SK-N-SH (cell line): Measurements from ENCODE around the gene PVRIG. TPM values are rescaled to one million over a fixed set of nuclear protein-coding genes. Genes with fewer than 3 reads are reported as not detected.
"Not testable (repeated sequence)": the region's sequence is repeated elsewhere in the genome, so short reads cannot be mapped to it uniquely, and the experiment has no call there.

ENCODE experiments used
- CTCF ChIA-PET: fragments of 300-600, 350-600 bp; formaldehyde crosslinking; extraction: SDS; loops from one replicate; lab custom pipeline; 2021; lab: Yijun Ruan, JAX
- POLR2A ChIA-PET: fragments of 350-600 bp; sonication (Branson Sonifier 250); formaldehyde crosslinking; extraction: SDS; loops from one replicate; lab custom pipeline; 2020; ENCODE audit warnings: antibody characterized with exemption, inconsistent platforms; lab: Yijun Ruan, JAX
- DNase-seq: peaks from one replicate; pipeline ENCODE4 v3.0.0; 2012
- H2AFZ ChIP-seq: fragments of 200-600 bp; sonication (generic); 2 replicates; pipeline ENCODE4 v1.8.1; 2016; ENCODE audit warnings: antibody characterized with exemption, mild to moderate bottlenecking, low read depth
- H3F3A ChIP-seq: fragments of 200-600 bp; sonication (generic); replicated peaks from 2 replicates; pipeline ENCODE3; 2016; ENCODE audit warnings: antibody characterized with exemption, mild to moderate bottlenecking; ENCODE audit not compliant: insufficient read depth
- H3K27ac ChIP-seq, 2 experiments: fragments of 200-500 bp in 1 of 2; fragments of 200-600 bp in 1 of 2; sonication (Bioruptor generic) in 1 of 2; sonication (generic), shearing (Covaris generic) in 1 of 2; 2 replicates each; pipeline versions ENCODE4 v1.5.1 to v1.6.1; 2014 to 2016; ENCODE audit warnings: low read depth in 2 of 2, inconsistent platforms in 1 of 2, low read length in 1 of 2, mild to moderate bottlenecking in 1 of 2, mixed read lengths in 1 of 2
- H3K27me3 ChIP-seq: fragments of 200-600 bp; sonication (generic), shearing (Covaris generic); 2 replicates; pipeline ENCODE4 v1.6.1; 2016; ENCODE audit warnings: mixed run types; ENCODE audit not compliant: insufficient read depth
- H3K36me3 ChIP-seq, 2 experiments: fragments of 200-500 bp in 1 of 2; fragments of 200-600 bp in 1 of 2; sonication (Bioruptor generic) in 1 of 2; sonication (generic) in 1 of 2; replicated peaks in 1 of 2; 2 replicates each; pipeline versions ENCODE3 to v1.5.1; 2014 to 2016; ENCODE audit warnings: low read length in 1 of 2, mild to moderate bottlenecking in 1 of 2; ENCODE audit not compliant: insufficient read depth in 2 of 2, control insufficient read depth in 1 of 2
- H3K4me1 ChIP-seq, 2 experiments: fragments of 200-500 bp in 1 of 2; fragments of 200-600 bp in 1 of 2; sonication (Bioruptor generic) in 1 of 2; sonication (generic), shearing (Covaris generic) in 1 of 2; 2 replicates each; pipeline versions ENCODE4 v1.5.1 to v1.6.1; 2014 to 2016; ENCODE audit warnings: low read depth in 1 of 2, low read length in 1 of 2, mixed run types in 1 of 2; ENCODE audit not compliant: insufficient read depth in 2 of 2, control insufficient read depth in 1 of 2
- H3K4me2 ChIP-seq: fragments of 200-600 bp; sonication (generic), shearing (Covaris generic); 2 replicates; pipeline ENCODE4 v1.6.1; 2017; ENCODE audit warnings: mixed run types
- H3K4me3 ChIP-seq, 2 experiments: fragments of 200-500 bp in 1 of 2; fragments of 200-600 bp in 1 of 2; sonication (Bioruptor generic) in 1 of 2; sonication (generic), shearing (Covaris generic) in 1 of 2; 2 replicates each; pipeline versions ENCODE4 v1.5.1 to v1.8.1; 2014 to 2016; ENCODE audit warnings: low read depth in 2 of 2, inconsistent platforms in 1 of 2, low read length in 1 of 2, mild to moderate bottlenecking in 1 of 2, mixed read lengths in 1 of 2, moderate library complexity in 1 of 2
- H3K79me2 ChIP-seq: fragments of 200-600 bp; sonication (generic); 2 replicates; pipeline ENCODE4 v1.8.1; 2017; ENCODE audit warnings: mild to moderate bottlenecking; ENCODE audit not compliant: insufficient read depth
- H3K9ac ChIP-seq: fragments of 200-600 bp; sonication (generic); 2 replicates; pipeline ENCODE4 v1.6.1; 2017; ENCODE audit warnings: mixed run types
- H3K9me2 ChIP-seq: fragments of 200-600 bp; sonication (generic); 2 replicates; pipeline ENCODE4 v1.6.1; 2017; ENCODE audit warnings: mixed run types
- H3K9me3 ChIP-seq: fragments of 200-600 bp; sonication (generic); 2 replicates; pipeline ENCODE4 v1.6.1; 2017; ENCODE audit warnings: mixed run types, mild to moderate bottlenecking, moderate library complexity
- H4K20me1 ChIP-seq: fragments of 200-600 bp; sonication (generic); 2 replicates; pipeline ENCODE4 v1.6.1; 2017; ENCODE audit warnings: mild to moderate bottlenecking, mixed run types; ENCODE audit not compliant: insufficient read depth
- ELF1 ChIP-seq: IDR thresholded peaks from 2 replicates; pipeline ENCODE4 v1.4.0; 2012
- FOXJ3 ChIP-seq: sonication (generic); formaldehyde crosslinking; IDR thresholded peaks from 2 replicates; pipeline ENCODE4 v1.5.1; 2020; ENCODE audit warnings: mild to moderate bottlenecking, missing genetic modification reagents
- FOXM1 ChIP-seq: IDR thresholded peaks from 2 replicates; pipeline ENCODE4 v1.4.0; 2012; ENCODE audit warnings: low read depth, mild to moderate bottlenecking
- GABPA ChIP-seq: IDR thresholded peaks from 2 replicates; pipeline ENCODE4 v1.4.0; 2012; ENCODE audit warnings: low read depth, mild to moderate bottlenecking
- GATA2 ChIP-seq: sonication (generic); formaldehyde crosslinking; IDR thresholded peaks from 2 replicates; pipeline ENCODE4 v1.5.0; 2020; ENCODE audit warnings: mild to moderate bottlenecking, missing genetic modification reagents
- IRF3 ChIP-seq: fragments of 150-350 bp; IDR thresholded peaks from 2 replicates; pipeline ENCODE4 v1.6.1; 2016; ENCODE audit warnings: mild to moderate bottlenecking, low read depth, low read length
- MAX ChIP-seq: IDR thresholded peaks from 2 replicates; pipeline ENCODE4 v1.4.0; 2012; ENCODE audit warnings: low read depth
- MEF2A ChIP-seq: IDR thresholded peaks from 2 replicates; pipeline ENCODE4 v1.4.0; 2012; ENCODE audit warnings: low read depth, borderline replicate concordance
- MXI1 ChIP-seq: IDR thresholded peaks from 2 replicates; pipeline ENCODE4 v1.6.1; 2012; ENCODE audit warnings: mild to moderate bottlenecking, low read depth, low read length, improper control_type of control experiment
- POLR2AphosphoS5 ChIP-seq: IDR thresholded peaks from 2 replicates; pipeline ENCODE4 v1.6.1; 2012; ENCODE audit warnings: low read depth, low read length
- RFX5 ChIP-seq: IDR thresholded peaks from 2 replicates; pipeline ENCODE4 v1.6.1; 2012; ENCODE audit warnings: mild to moderate bottlenecking, improper control_type of control experiment, low read length
- RXRA ChIP-seq: IDR thresholded peaks from 2 replicates; pipeline ENCODE4 v1.4.0; 2012; ENCODE audit warnings: low read depth, mild to moderate bottlenecking, borderline replicate concordance
- SMC3 ChIP-seq: IDR thresholded peaks from 2 replicates; pipeline ENCODE4 v1.6.1; 2012; ENCODE audit warnings: low read depth, low read length, improper control_type of control experiment
- TAF1 ChIP-seq: IDR thresholded peaks from 2 replicates; pipeline ENCODE4 v1.6.1; 2012; ENCODE audit warnings: low read depth, mild to moderate bottlenecking, low read length, moderate library complexity, borderline replicate concordance
- WGBS: methylation state at CpG from one replicate; pipeline ENCODE4 v1.1.6; 2017; ENCODE audit warnings: low lambda C conversion rate; 5-methylcytosine and 5-hydroxymethylcytosine counted together
- polyA plus RNA-seq, 3 experiments: library from polyadenylated mRNA; depleted of rRNA; stranded (reverse); fragments of >200 nt; gene quantifications; 2 replicates each; pipeline ENCODE4 v1.2.3, GENCODE V29; 2012

PVRIG gene
- polyA plus RNA-seq, 1 of the 3 experiments (the other 2 are of a cell fraction): not detected

GRCh38 chr7:100248483-100248882 lies 28.7 kb downstream of the PVRIG start:
- H3K9me2 ChIP-seq: no peaks in the 10 kb centered on the region
- H3K9me3 ChIP-seq: no peaks in the 10 kb centered on the region
- peaks cover 43% of the 10 kb centered on the region for H4K20me1 ChIP-seq
- no peaks in the 10 kb centered on the region for H3K27me3 ChIP-seq
- no peak for TF ChIP-seq MEF2A
- TF ChIP-seq POLR2AphosphoS5: no peak
- no peak for TF ChIP-seq TAF1
- TF ChIP-seq RXRA: no peak
- no peak for TF ChIP-seq SMC3
- TF ChIP-seq FOXJ3 (CRISPR knock-in tag): no peak
- TF ChIP-seq MAX: no peak
- TF ChIP-seq GATA2 (CRISPR knock-in tag): no peak
- no peak for TF ChIP-seq MXI1
- TF ChIP-seq FOXM1: no peak
- no peak for TF ChIP-seq RFX5
- TF ChIP-seq IRF3: no peak
- no peak overlapping the region for H2AFZ ChIP-seq
- H3F3A ChIP-seq: no peaks in the 10 kb centered on the region
- ChIA-PET POLR2A (no interaction called here), CTCF (no interaction called here)
- 96% methylated on average over 10 of the region's 10 CpGs for WGBS
- no peak overlapping the region for H3K4me3 ChIP-seq
- H3K4me2 ChIP-seq: no peak overlapping the region
- no peak overlapping the region for H3K27ac ChIP-seq
- no peaks in the 10 kb centered on the region for H3K36me3 ChIP-seq
- 0 out of 4 replicates have a peak, but pooled peaks cover 0 to 8% of the 10 kb centered on the region in 2 experiments for H3K4me1 ChIP-seq
- H3K9ac ChIP-seq: no peak overlapping the region
- H3K79me2 ChIP-seq: peaks cover 12% of the 10 kb centered on the region; the same call in 1 of the 2 replicates
- no peak for DNase-seq

- 97% methylated on average over 7 of the region's 7 CpGs for WGBS
- no peak for DNase-seq
- H3K4me1 ChIP-seq: no peaks in the 10 kb centered on the region
- no peak overlapping the region for H3K9ac ChIP-seq
- ChIA-PET POLR2A (no interaction called here), CTCF (interaction anchor here (1.0 kb wide), 1 partner anchor 150 kb away, joined by 3 read pairs; no protein-coding TSS in a partner anchor)
- H3K27ac ChIP-seq: no peak overlapping the region
- H3F3A ChIP-seq: no peaks in the 10 kb centered on the region
- no peaks in the 10 kb centered on the region for H3K9me2 ChIP-seq
- H3K27me3 ChIP-seq: no peaks in the 10 kb centered on the region
- H3K4me3 ChIP-seq: no peak overlapping the region
- no peak overlapping the region for H2AFZ ChIP-seq
- H4K20me1 ChIP-seq: 0 out of 2 replicates have a peak, but pooled peaks cover 13% of the 10 kb centered on the region
- H3K36me3 ChIP-seq: no peaks in the 10 kb centered on the region
- H3K4me2 ChIP-seq: no peak overlapping the region
- TF ChIP-seq GABPA (no peak), RXRA (no peak), ELF1 (no peak), GATA2 (CRISPR knock-in tag) (no peak), IRF3 (no peak)
- peaks cover 16% of the 10 kb centered on the region; the same call in 1 of the 2 replicates for H3K79me2 ChIP-seq
- no peaks in the 10 kb centered on the region for H3K9me3 ChIP-seq
These were observed 37.3 kb downstream of the PVRIG start for GRCh38 chr7:100257017-100257416.

- CTCF ChIA-PET, POLR2A ChIA-PET: not testable (repeated sequence)
- 92% methylated on average over 8 of the region's 8 CpGs for WGBS
These were observed 40.2 kb downstream of the PVRIG start for GRCh38 chr7:100259984-100260383.

GRCh38 chr7:100262896-100263295 lies 43.1 kb downstream of the PVRIG start:
- peaks cover 34% of the 10 kb centered on the region for H4K20me1 ChIP-seq
- H3K4me3 ChIP-seq, H3K9me3 ChIP-seq, H3K9ac ChIP-seq, H3K36me3 ChIP-seq, H3F3A ChIP-seq, POLR2A ChIA-PET, H3K27me3 ChIP-seq, H2AFZ ChIP-seq, H3K4me1 ChIP-seq, DNase-seq, H3K9me2 ChIP-seq, H3K4me2 ChIP-seq, H3K27ac ChIP-seq: not testable (repeated sequence)
- peaks cover 55% of the 10 kb centered on the region; the same call in 1 of the 2 replicates for H3K79me2 ChIP-seq
- 90% methylated on average over 4 of the region's 4 CpGs for WGBS
- CTCF ChIA-PET: interaction anchor here (1.4 kb wide), 1 partner anchor 12 kb away, joined by 3 read pairs; no protein-coding TSS in a partner anchor

More at GRCh38 chr7:100259984-100260383, 40.2 kb downstream of the PVRIG start:
- Histone ChIP-seq H4K20me1 (0 out of 2 replicates have a peak, but pooled peaks cover 22% of the 10 kb centered on the region), H3K79me2 (peaks cover 31% of the 10 kb centered on the region; the same call in 1 of the 2 replicates)
- H3K27me3 ChIP-seq, H3K9me2 ChIP-seq, H2AFZ ChIP-seq, H3K4me3 ChIP-seq, H3F3A ChIP-seq, H3K9ac ChIP-seq, H3K27ac ChIP-seq, H3K9me3 ChIP-seq, H3K4me1 ChIP-seq, DNase-seq, H3K36me3 ChIP-seq, H3K4me2 ChIP-seq: not testable (repeated sequence)
